Activated CD4-positive, alpha-beta T cell treated with anti-CD3 and anti-CD28 coated beads, Interleukin-2, amount 10 ng/mL, durations not matched to agents 24 days and 14 days (primary cell): ENCODE data around the gene PTX3. TPM values are rescaled to one million over a fixed set of nuclear protein-coding genes. Genes with fewer than 3 reads are reported as not detected.

Source experiments
- DNase-seq: peaks from one replicate; pipeline ENCODE4 v3.0.0; 2022
- H3K27ac Mint-ChIP-seq: one replicate; pipeline ENCODE4 v1.8.0; 2022; ENCODE audit warnings: mild to moderate bottlenecking, mixed read lengths
- H3K27me3 Mint-ChIP-seq: one replicate; pipeline ENCODE4 v1.8.0; 2022; ENCODE audit warnings: mixed read lengths
- H3K36me3 Mint-ChIP-seq: one replicate; pipeline ENCODE4 v1.8.0; 2022; ENCODE audit warnings: low read depth, mild to moderate bottlenecking, mixed read lengths
- H3K4me1 Mint-ChIP-seq: one replicate; pipeline ENCODE4 v1.8.0; 2021; ENCODE audit warnings: mixed read lengths
- H3K4me3 Mint-ChIP-seq: one replicate; pipeline ENCODE4 v1.8.0; 2022; ENCODE audit warnings: mild to moderate bottlenecking, moderate library complexity, mixed read lengths
- H3K9me3 Mint-ChIP-seq: one replicate; pipeline ENCODE4 v1.8.0; 2021; ENCODE audit warnings: mixed read lengths
- intact Hi-C: fragments of 100-400 bp; cut with micrococcal nuclease; formaldehyde crosslinking; loops from one replicate; pipeline ENCODE4 v1.15.1; 2023
- total RNA-seq: library from RNA; stranded (reverse); gene quantifications from 2 replicates; pipeline ENCODE4 v1.2.3, GENCODE V29; 2022

Gene PTX3
- total RNA-seq, 1 donor from 2014 or later: not detected

DNA sequence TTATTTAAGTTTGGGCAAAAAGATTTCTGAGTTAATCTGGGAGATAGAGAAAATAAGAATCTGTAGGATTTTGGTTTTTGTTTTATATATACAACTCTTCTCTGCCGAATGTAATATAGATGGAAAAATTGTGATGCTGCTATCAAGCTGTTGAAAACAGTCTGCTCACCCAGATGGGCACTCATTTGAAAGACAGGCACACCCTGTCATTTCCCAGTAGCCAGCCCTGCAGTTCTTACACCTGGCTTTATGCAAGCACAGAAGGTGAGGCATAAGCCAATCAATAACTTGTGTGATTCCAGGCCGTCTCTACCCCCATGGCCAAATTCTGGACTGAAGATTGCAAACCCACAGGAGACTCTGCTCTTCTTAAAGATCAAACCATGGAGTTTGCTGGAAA is 27.1 kb upstream of the PTX3 start:
- intact Hi-C loops: no loop called here
- no peak for DNase-seq
- H3K27me3 Mint-ChIP-seq: no peaks in the 10 kb centered on the region
- no peaks in the 10 kb centered on the region for H3K4me1 Mint-ChIP-seq
- no peak overlapping the region for H3K4me3 Mint-ChIP-seq
- H3K27ac Mint-ChIP-seq: no peak overlapping the region
- H3K36me3 Mint-ChIP-seq: no peaks in the 10 kb centered on the region
- no peaks in the 10 kb centered on the region for H3K9me3 Mint-ChIP-seq

DNA sequence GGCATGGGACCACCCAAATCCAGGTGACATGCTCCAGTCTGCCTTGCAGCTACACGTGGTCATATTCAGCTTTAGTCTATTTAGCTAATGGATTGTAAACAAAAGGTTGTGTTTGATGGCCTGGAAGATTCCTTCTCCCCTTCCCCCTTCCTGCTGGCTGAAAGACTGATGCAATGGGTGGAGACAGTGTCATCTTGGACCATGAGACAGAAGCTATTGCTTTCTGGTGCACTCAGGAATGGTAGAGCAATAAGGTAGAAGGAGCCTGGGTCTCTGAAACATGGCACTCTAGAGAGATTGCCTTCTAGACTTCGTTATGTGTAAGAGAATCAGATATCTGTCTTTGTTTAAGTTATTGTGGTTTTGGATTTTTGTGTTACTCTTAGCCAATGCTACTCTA is 25.7 kb upstream of the PTX3 start:
- H3K36me3 Mint-ChIP-seq: no peaks in the 10 kb centered on the region
- H3K27me3 Mint-ChIP-seq: peaks cover 3% of the 10 kb centered on the region
- H3K4me3 Mint-ChIP-seq: no peak overlapping the region
- H3K9me3 Mint-ChIP-seq: no peaks in the 10 kb centered on the region
- H3K4me1 Mint-ChIP-seq: no peaks in the 10 kb centered on the region
- DNase-seq: no peak
- intact Hi-C loops: no loop called here
- H3K27ac Mint-ChIP-seq: no peak overlapping the region

- Mint-ChIP-seq H3K4me1 (no peaks in the 10 kb centered on the region), H3K4me3 (no peak overlapping the region), H3K9me3 (no peaks in the 10 kb centered on the region), H3K36me3 (no peaks in the 10 kb centered on the region), H3K27me3 (peaks cover 3% of the 10 kb centered on the region), H3K27ac (no peak overlapping the region)
- intact Hi-C loops: no loop called here
- DNase-seq: no peak
Observed at GRCh38 chr3:157412323-157412855, 24.3 kb upstream of the PTX3 start.

DNA sequence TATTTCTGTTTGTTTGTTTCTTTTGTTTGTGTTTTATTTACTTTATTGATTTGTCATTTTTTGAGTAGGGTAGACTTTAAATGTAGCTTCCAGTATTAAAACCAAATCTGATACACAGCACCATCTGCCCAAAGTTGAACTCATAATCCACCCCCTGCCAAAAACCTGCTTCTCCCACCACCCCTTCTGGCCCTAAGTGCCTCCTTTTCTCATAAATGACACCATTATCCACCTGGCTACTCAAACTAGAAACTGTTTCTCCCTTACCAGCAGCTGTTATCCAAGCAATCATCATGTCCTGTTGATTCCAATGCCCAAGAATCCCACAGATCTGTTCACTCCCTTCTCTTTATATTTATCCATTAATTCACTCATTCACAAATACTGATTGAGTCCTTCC is 21.8 kb upstream of the PTX3 start:
- Mint-ChIP-seq H3K27ac (no peak overlapping the region), H3K9me3 (no peaks in the 10 kb centered on the region), H3K4me1 (no peaks in the 10 kb centered on the region), H3K36me3 (no peaks in the 10 kb centered on the region), H3K27me3 (peaks cover 3% of the 10 kb centered on the region), H3K4me3 (no peak overlapping the region)
- intact Hi-C loops: no loop called here
- no peak for DNase-seq

DNA sequence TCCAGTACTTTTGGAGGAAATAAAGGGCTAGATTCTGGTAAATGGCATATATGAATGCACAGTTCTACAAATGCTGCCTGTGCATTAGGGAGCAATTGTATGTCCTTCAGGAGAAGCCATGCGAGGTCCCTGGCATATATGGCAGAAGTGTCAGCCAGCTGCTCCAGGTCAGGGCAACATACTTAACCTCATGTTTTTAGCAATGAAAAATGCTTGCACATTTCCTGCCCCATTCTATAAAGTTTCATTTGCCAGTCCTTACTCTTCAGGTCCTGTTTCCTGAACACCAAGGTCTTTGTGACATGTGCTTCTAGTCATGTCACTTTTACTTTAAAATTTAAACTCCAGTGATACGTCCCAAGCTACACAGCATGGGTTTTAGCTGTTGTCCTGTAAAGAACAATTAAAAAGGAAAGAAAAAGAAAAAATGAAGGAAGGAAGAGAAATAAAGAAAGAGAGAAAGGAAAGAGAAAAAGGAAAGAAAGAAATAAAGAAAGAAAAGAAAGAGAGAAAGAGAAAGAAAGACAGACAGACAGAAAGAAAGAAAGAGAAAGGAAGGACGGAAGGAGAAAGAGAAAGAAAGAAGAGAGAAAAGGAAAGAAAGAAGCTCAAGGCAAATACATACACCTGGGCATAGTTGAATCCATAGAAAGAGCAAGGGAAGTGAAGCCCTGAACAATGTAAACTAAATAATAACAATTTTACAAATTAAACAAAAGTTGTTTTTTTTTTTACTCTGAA is 20.1 kb upstream of the PTX3 start:
- H3K36me3 Mint-ChIP-seq: no peaks in the 10 kb centered on the region
- H3K27ac Mint-ChIP-seq: no peak overlapping the region
- H3K4me1 Mint-ChIP-seq: no peaks in the 10 kb centered on the region
- intact Hi-C loops: no loop called here
- H3K4me3 Mint-ChIP-seq: no peak overlapping the region
- H3K9me3 Mint-ChIP-seq: no peaks in the 10 kb centered on the region
- H3K27me3 Mint-ChIP-seq: peaks cover 3% of the 10 kb centered on the region
- no peak for DNase-seq

- H3K27ac Mint-ChIP-seq: no peak overlapping the region
- H3K4me3 Mint-ChIP-seq: no peak overlapping the region
- H3K36me3 Mint-ChIP-seq: no peaks in the 10 kb centered on the region
- no peaks in the 10 kb centered on the region for H3K9me3 Mint-ChIP-seq
- no peaks in the 10 kb centered on the region for H3K4me1 Mint-ChIP-seq
- DNase-seq: no peak
- intact Hi-C loops: no loop called here
- H3K27me3 Mint-ChIP-seq: peaks cover 3% of the 10 kb centered on the region
Observed at GRCh38 chr3:157417247-157417646, 19.4 kb upstream of the PTX3 start.

DNA sequence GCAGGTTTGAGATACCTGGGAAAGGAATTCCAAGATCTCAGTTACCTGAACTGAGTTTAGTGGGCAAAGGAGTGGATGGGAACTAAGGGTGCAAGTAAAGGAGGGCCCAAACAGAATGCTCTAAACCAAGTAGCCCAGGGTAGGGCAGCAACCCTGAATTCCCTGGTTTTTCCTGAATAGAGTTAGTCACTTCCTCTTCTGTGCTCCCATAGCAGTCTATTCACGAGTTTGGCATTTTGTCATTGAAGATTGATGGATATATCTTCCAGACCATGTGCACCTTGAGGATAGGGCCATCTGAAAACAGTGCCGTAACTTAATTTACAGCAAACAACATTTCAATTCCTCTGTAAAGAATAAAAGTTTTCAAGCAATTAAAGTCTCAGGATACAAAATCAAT is 18.5 kb upstream of the PTX3 start:
- intact Hi-C loops: no loop called here
- H3K4me1 Mint-ChIP-seq: no peaks in the 10 kb centered on the region

GRCh38 chr3:157420606-157421130 is 16.0 kb upstream of the PTX3 start:
- no peak overlapping the region for H3K27ac Mint-ChIP-seq
- no peak for DNase-seq
- H3K27me3 Mint-ChIP-seq: no peaks in the 10 kb centered on the region
- no peaks in the 10 kb centered on the region for H3K4me1 Mint-ChIP-seq
- no peak overlapping the region for H3K4me3 Mint-ChIP-seq
- no peaks in the 10 kb centered on the region for H3K9me3 Mint-ChIP-seq
- H3K36me3 Mint-ChIP-seq: no peaks in the 10 kb centered on the region
- intact Hi-C loops: no loop called here

More for the DNA sequence above, 18.5 kb upstream of the PTX3 start:
- no peaks in the 10 kb centered on the region for H3K36me3 Mint-ChIP-seq
- peaks cover 3% of the 10 kb centered on the region for H3K27me3 Mint-ChIP-seq
- no peak overlapping the region for H3K4me3 Mint-ChIP-seq
- H3K27ac Mint-ChIP-seq: no peak overlapping the region
- no peak for DNase-seq
- no peaks in the 10 kb centered on the region for H3K9me3 Mint-ChIP-seq

DNA sequence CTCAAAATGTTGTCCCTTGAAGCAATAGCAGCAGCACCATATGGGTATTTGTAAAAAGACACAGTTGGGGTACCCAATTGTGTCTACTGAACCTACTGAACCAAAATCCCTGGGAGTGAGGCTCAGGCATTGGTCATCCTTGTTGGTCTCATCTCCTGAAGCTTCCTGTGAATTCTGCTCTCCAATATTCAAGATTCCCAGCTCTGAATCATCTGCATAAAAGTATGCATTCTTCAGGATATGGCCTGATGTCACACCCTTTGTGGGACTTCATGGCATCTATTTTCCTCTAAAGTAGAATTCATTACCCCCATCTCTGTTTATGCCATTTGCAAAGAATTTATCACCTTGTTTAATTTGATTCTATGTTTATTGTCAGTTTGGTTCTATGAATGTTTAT is 13.3 kb upstream of the PTX3 start:
- Mint-ChIP-seq H3K36me3 (no peaks in the 10 kb centered on the region), H3K4me3 (no peak overlapping the region), H3K4me1 (no peaks in the 10 kb centered on the region), H3K27ac (no peak overlapping the region), H3K27me3 (peaks cover 2% of the 10 kb centered on the region), H3K9me3 (no peaks in the 10 kb centered on the region)
- intact Hi-C loops: no loop called here
- no peak for DNase-seq

GRCh38 chr3:157427901-157428300 is 8.7 kb upstream of the PTX3 start:
- intact Hi-C loops: no loop called here

GRCh38 chr3:157428853-157429252 is 7.8 kb upstream of the PTX3 start:
- no peak for DNase-seq
- Mint-ChIP-seq H3K27me3 (peaks cover 16% of the 10 kb centered on the region), H3K4me3 (no peak overlapping the region), H3K9me3 (no peaks in the 10 kb centered on the region), H3K4me1 (no peaks in the 10 kb centered on the region), H3K27ac (no peak overlapping the region), H3K36me3 (no peaks in the 10 kb centered on the region)
- intact Hi-C loops: no loop called here

More at GRCh38 chr3:157427901-157428300, 8.7 kb upstream of the PTX3 start:
- H3K27ac Mint-ChIP-seq: no peak overlapping the region
- H3K36me3 Mint-ChIP-seq: no peaks in the 10 kb centered on the region
- H3K4me3 Mint-ChIP-seq: no peak overlapping the region
- H3K27me3 Mint-ChIP-seq: peaks cover 9% of the 10 kb centered on the region
- no peaks in the 10 kb centered on the region for H3K4me1 Mint-ChIP-seq
- no peaks in the 10 kb centered on the region for H3K9me3 Mint-ChIP-seq
- no peak for DNase-seq

DNA sequence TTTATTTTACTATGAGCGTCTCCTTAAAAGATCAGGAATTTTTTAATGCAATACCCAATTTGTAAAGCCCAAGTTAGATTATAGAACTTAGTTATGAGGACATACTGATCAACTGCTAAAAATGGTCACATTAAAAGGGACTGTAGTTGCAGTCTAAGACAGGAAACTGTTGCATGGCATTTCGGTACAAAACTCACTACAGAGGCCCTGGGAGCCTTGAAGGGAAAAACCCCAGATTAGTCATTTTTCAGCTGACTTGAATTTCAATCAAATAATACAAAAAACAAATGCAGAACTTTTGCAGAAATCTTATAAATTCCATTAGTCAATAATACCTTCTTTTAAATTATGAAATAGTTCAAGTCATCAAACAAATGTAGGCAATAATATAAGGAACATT is 6.9 kb upstream of the PTX3 start:
- Mint-ChIP-seq H3K9me3 (no peaks in the 10 kb centered on the region), H3K27ac (no peak overlapping the region), H3K36me3 (no peaks in the 10 kb centered on the region), H3K4me3 (no peak overlapping the region), H3K27me3 (peaks cover 20% of the 10 kb centered on the region), H3K4me1 (no peaks in the 10 kb centered on the region)
- intact Hi-C loops: no loop called here
- no peak for DNase-seq

DNA sequence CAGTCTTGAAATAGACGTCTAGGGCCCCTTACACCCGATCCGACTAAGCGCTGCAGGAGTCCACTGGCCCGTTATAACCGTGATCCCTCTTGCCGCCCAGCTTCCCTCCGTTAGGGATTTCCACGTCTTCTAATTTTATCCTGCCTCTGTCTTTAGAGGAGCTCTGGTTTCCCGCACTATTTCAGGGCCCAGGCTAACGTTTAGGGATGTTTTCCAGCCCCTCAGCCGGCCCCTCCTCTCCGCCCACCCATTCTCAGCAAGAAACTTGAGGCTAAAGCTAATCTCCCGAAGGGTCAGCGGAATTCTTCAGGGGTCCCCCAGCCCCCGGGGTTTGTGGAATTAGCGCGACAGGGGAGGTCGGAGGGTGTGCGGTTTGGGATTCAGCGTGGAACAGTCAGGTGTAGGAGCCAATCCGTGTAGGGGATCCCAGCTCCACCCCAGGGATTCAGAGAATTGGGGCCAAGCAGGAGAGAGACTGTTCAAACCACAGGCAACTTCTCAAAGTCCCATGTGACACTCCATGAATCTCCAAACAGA is 1.6 kb downstream of the PTX3 start:
- Mint-ChIP-seq H3K4me3 (peak overlapping the region; percentile 54), H3K27ac (no peak overlapping the region), H3K4me1 (peaks cover 9% of the 10 kb centered on the region), H3K27me3 (peaks cover 47% of the 10 kb centered on the region), H3K9me3 (no peaks in the 10 kb centered on the region), H3K36me3 (peaks cover 1% of the 10 kb centered on the region)
- intact Hi-C loops: loop anchor here (5.0 kb wide), 1 partner anchor 659 kb away; no protein-coding TSS in a partner anchor
- no peak for DNase-seq

DNA sequence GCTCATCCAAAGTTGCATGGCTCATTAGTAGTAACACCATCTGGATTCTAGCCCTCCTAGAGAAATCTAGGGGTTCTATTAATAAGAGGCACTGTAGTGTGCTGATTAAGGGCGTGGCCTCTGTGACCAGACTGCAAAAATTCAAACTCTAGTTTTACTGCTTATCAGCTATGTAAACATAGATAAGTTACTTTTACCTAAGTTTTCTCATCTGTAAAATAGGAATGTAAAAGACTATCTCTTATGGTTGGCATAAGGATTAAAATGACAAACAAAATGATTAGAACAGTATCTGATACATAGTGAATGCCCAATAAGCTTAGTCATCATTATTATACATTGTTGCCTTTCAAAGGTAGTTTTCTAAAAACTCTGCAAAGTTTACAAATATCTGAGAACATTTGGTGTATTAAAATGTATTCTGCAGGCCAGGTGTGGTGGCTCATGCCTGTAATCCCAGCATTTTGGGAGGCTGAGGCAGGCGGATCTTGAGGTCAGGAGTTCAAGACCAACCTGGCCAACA is 4.5 kb downstream of the PTX3 start:
- H3K36me3 Mint-ChIP-seq: peaks cover 1% of the 10 kb centered on the region
- H3K27ac Mint-ChIP-seq: no peak overlapping the region
- peaks cover 29% of the 10 kb centered on the region for H3K27me3 Mint-ChIP-seq
- intact Hi-C loops: no loop called here
- no peaks in the 10 kb centered on the region for H3K9me3 Mint-ChIP-seq
- DNase-seq: no peak
- peaks cover 9% of the 10 kb centered on the region for H3K4me1 Mint-ChIP-seq
- H3K4me3 Mint-ChIP-seq: no peak overlapping the region
